ENCODE results near the gene PPP3CB.

DNA sequence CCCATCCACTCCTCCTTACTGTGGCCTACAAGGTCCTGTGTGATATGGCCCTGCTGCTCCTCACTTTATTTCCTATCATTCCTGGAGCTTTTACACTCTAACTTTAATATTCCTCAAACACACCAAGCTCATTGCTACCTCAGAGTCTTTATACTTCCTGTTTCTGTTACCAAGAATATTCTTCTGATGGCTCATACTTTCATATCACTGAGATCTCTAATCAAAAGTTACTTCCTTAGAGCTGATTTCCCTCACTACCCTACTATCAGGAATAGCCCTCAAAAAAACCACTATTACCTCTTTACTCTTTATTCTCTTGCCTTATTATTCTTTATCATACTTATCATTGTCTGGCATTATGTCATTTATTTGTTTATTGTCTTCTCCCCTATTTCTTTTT, 5.8 kb upstream of the PPP3CB start:
- TF ChIP-seq POLR2AphosphoS5 (IDR thresholded peaks at IDR 0.05; ENCODE audit: insufficient read depth, low read depth, low read length), result no peak
- TF ChIP-seq, protein P1, sequence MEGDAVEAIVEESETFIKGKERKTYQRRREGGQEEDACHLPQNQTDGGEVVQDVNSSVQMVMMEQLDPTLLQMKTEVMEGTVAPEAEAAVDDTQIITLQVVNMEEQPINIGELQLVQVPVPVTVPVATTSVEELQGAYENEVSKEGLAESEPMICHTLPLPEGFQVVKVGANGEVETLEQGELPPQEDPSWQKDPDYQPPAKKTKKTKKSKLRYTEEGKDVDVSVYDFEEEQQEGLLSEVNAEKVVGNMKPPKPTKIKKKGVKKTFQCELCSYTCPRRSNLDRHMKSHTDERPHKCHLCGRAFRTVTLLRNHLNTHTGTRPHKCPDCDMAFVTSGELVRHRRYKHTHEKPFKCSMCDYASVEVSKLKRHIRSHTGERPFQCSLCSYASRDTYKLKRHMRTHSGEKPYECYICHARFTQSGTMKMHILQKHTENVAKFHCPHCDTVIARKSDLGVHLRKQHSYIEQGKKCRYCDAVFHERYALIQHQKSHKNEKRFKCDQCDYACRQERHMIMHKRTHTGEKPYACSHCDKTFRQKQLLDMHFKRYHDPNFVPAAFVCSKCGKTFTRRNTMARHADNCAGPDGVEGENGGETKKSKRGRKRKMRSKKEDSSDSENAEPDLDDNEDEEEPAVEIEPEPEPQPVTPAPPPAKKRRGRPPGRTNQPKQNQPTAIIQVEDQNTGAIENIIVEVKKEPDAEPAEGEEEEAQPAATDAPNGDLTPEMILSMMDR (IDR thresholded peaks at IDR 0.05; ENCODE audit: extremely low read depth in 1 of 2, insufficient read depth in 1 of 2, low read depth in 1 of 2, low read length in 2 of 2), result no peak
- TF ChIP-seq EZH2 (IDR thresholded peaks at IDR 0.05; ENCODE audit: borderline replicate concordance, low read depth, low read length, severe bottlenecking), result no peak
- TF ChIP-seq POLR2A (IDR thresholded peaks at IDR 0.05; ENCODE audit: low read depth, low read length), result no peak
- TF ChIP-seq MAX (IDR thresholded peaks at IDR 0.05; ENCODE audit: insufficient read depth, insufficient read length), result no peak
- TF ChIP-seq JUN (IDR thresholded peaks at IDR 0.05; ENCODE audit: borderline replicate concordance, insufficient read depth, insufficient read length, low read depth), result no peak

Data from endothelial cell of umbilical vein (primary cell).